Activated naive CD8-positive, alpha-beta T cell (primary cell): ENCODE results near the gene DNAJB6.

Experiments used
- H3K27ac Mint-ChIP-seq: one replicate; pipeline ENCODE4 v1.8.0; 2021; ENCODE audit warnings: mixed read lengths
- H3K27me3 Mint-ChIP-seq: one replicate; pipeline ENCODE4 v1.8.0; 2021; ENCODE audit warnings: mixed read lengths
- H3K36me3 Mint-ChIP-seq: one replicate; pipeline ENCODE4 v1.8.0; 2021; ENCODE audit warnings: mixed read lengths
- H3K4me1 Mint-ChIP-seq: one replicate; pipeline ENCODE4 v1.8.0; 2021; ENCODE audit warnings: low read depth, mixed read lengths
- H3K4me3 Mint-ChIP-seq: one replicate; pipeline ENCODE4 v1.8.0; 2021; ENCODE audit warnings: mild to moderate bottlenecking, mixed read lengths
- H3K9me3 Mint-ChIP-seq: one replicate; pipeline ENCODE4 v1.8.0; 2021; ENCODE audit warnings: low read depth, mixed read lengths

Gene DNAJB6

GRCh38 chr7:157403646-157404401, 67.0 kb downstream of the DNAJB6 start:
- peaks cover 4% of the 10 kb centered on the region for H3K36me3 Mint-ChIP-seq
- H3K27me3 Mint-ChIP-seq, result no peaks in the 10 kb centered on the region
- H3K4me3 Mint-ChIP-seq, result no peak overlapping the region
- peaks cover 19% of the 10 kb centered on the region for H3K4me1 Mint-ChIP-seq
- H3K27ac Mint-ChIP-seq, result no peak overlapping the region
- no peaks in the 10 kb centered on the region for H3K9me3 Mint-ChIP-seq

- Mint-ChIP-seq H3K27me3 (no peaks in the 10 kb centered on the region), H3K4me3 (peak overlapping the region; percentile 47), H3K36me3 (peaks cover 4% of the 10 kb centered on the region), H3K4me1 (peaks cover 18% of the 10 kb centered on the region), H3K27ac (peak overlapping the region; percentile 70), H3K9me3 (no peaks in the 10 kb centered on the region)
Measured at GRCh38 chr7:157404845-157405481, 68.2 kb downstream of the DNAJB6 start.

- Mint-ChIP-seq H3K27ac (no peak overlapping the region), H3K9me3 (no peaks in the 10 kb centered on the region), H3K27me3 (no peaks in the 10 kb centered on the region)
Measured at GRCh38 chr7:157405501-157405900, 68.7 kb downstream of the DNAJB6 start.

GRCh38 chr7:157405914-157406810, 69.4 kb downstream of the DNAJB6 start:
- H3K9me3 Mint-ChIP-seq, result no peaks in the 10 kb centered on the region
- no peaks in the 10 kb centered on the region for H3K36me3 Mint-ChIP-seq
- H3K27ac Mint-ChIP-seq, result no peak overlapping the region
- peaks cover 16% of the 10 kb centered on the region for H3K4me1 Mint-ChIP-seq
- H3K27me3 Mint-ChIP-seq, result no peaks in the 10 kb centered on the region
- H3K4me3 Mint-ChIP-seq, result no peak overlapping the region

More at GRCh38 chr7:157405501-157405900, 68.7 kb downstream of the DNAJB6 start:
- H3K4me3 Mint-ChIP-seq, result no peak overlapping the region
- H3K4me1 Mint-ChIP-seq, result peaks cover 16% of the 10 kb centered on the region
- peaks cover 2% of the 10 kb centered on the region for H3K36me3 Mint-ChIP-seq

- H3K4me1 Mint-ChIP-seq, result peaks cover 16% of the 10 kb centered on the region
- H3K27ac Mint-ChIP-seq, result no peak overlapping the region
- H3K27me3 Mint-ChIP-seq, result no peaks in the 10 kb centered on the region
- H3K4me3 Mint-ChIP-seq, result no peak overlapping the region
- H3K9me3 Mint-ChIP-seq, result no peaks in the 10 kb centered on the region
- no peaks in the 10 kb centered on the region for H3K36me3 Mint-ChIP-seq
Measured at GRCh38 chr7:157406971-157407370, 70.2 kb downstream of the DNAJB6 start.

GRCh38 chr7:157407512-157408257, 70.9 kb downstream of the DNAJB6 start:
- Mint-ChIP-seq H3K4me3 (no peak overlapping the region), H3K9me3 (no peaks in the 10 kb centered on the region), H3K27me3 (no peaks in the 10 kb centered on the region), H3K27ac (no peak overlapping the region), H3K4me1 (peaks cover 16% of the 10 kb centered on the region), H3K36me3 (no peaks in the 10 kb centered on the region)

- Mint-ChIP-seq H3K27ac (no peak overlapping the region), H3K4me3 (no peak overlapping the region), H3K27me3 (no peaks in the 10 kb centered on the region), H3K4me1 (peaks cover 12% of the 10 kb centered on the region), H3K36me3 (no peaks in the 10 kb centered on the region), H3K9me3 (no peaks in the 10 kb centered on the region)
Measured at GRCh38 chr7:157408258-157409101, 71.7 kb downstream of the DNAJB6 start.

GRCh38 chr7:157409149-157409752, 72.4 kb downstream of the DNAJB6 start:
- no peak overlapping the region for H3K27ac Mint-ChIP-seq
- H3K4me1 Mint-ChIP-seq, result peaks cover 9% of the 10 kb centered on the region
- no peaks in the 10 kb centered on the region for H3K9me3 Mint-ChIP-seq
- no peak overlapping the region for H3K4me3 Mint-ChIP-seq
- H3K36me3 Mint-ChIP-seq, result no peaks in the 10 kb centered on the region
- H3K27me3 Mint-ChIP-seq, result no peaks in the 10 kb centered on the region

- no peaks in the 10 kb centered on the region for H3K9me3 Mint-ChIP-seq
- no peaks in the 10 kb centered on the region for H3K27me3 Mint-ChIP-seq
- H3K27ac Mint-ChIP-seq, result no peak overlapping the region
- H3K4me1 Mint-ChIP-seq, result peaks cover 2% of the 10 kb centered on the region
- H3K4me3 Mint-ChIP-seq, result no peak overlapping the region
- no peaks in the 10 kb centered on the region for H3K36me3 Mint-ChIP-seq
Measured at GRCh38 chr7:157409753-157410727, 73.2 kb downstream of the DNAJB6 start.

GRCh38 chr7:157410831-157411556, 74.2 kb downstream of the DNAJB6 start:
- H3K4me1 Mint-ChIP-seq, result no peaks in the 10 kb centered on the region
- no peak overlapping the region for H3K4me3 Mint-ChIP-seq
- H3K9me3 Mint-ChIP-seq, result no peaks in the 10 kb centered on the region
- no peaks in the 10 kb centered on the region for H3K36me3 Mint-ChIP-seq
- H3K27ac Mint-ChIP-seq, result no peak overlapping the region
- H3K27me3 Mint-ChIP-seq, result no peaks in the 10 kb centered on the region

GRCh38 chr7:157411580-157411979, 74.8 kb downstream of the DNAJB6 start:
- Mint-ChIP-seq H3K4me3 (no peak overlapping the region), H3K4me1 (no peaks in the 10 kb centered on the region)

GRCh38 chr7:157412021-157412443, 75.2 kb downstream of the DNAJB6 start:
- H3K27ac Mint-ChIP-seq, result peak overlapping the region; percentile 50
- peaks cover 3% of the 10 kb centered on the region for H3K36me3 Mint-ChIP-seq
- H3K27me3 Mint-ChIP-seq, result no peaks in the 10 kb centered on the region
- no peak overlapping the region for H3K4me3 Mint-ChIP-seq
- H3K9me3 Mint-ChIP-seq, result no peaks in the 10 kb centered on the region
- H3K4me1 Mint-ChIP-seq, result no peaks in the 10 kb centered on the region

More at GRCh38 chr7:157411580-157411979, 74.8 kb downstream of the DNAJB6 start:
- Mint-ChIP-seq H3K27ac (peak overlapping the region; percentile 50), H3K9me3 (no peaks in the 10 kb centered on the region), H3K27me3 (no peaks in the 10 kb centered on the region), H3K36me3 (no peaks in the 10 kb centered on the region)
